ENCODE measurements around the gene CRTC3.

DNA sequence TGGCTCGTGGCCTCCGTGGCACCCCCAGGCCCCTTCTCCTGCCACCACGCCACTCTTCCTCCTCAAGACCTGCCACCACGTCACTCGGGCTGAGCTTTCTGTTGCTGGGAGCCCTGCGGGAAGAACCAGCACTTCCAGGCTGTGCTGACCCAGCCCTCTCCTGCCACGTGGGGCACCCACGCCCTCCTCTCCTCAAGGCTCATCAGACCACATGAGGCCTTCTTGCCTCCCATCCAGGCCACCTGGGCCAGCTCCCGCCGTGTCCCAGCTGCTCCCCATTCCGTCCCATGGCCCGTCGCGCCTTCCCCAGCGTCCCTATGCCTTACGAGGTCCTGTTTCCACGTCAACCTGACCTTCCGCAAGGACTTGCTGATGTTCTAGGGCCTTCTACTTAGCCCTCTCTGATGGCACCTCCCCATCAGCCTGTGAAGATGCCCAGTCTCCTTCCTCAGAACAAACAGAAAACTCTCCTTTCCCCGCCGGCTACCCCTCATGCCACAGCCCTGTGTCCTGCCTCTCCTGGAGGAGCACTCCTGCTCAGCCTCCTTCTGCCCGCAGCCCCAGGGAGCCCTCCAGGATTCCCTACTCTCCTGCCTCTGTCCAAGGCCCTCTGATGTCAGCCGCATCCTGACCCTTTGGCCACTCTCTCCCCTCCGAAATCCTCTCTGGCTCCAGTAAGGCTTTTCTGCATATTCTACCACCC is 116.3 kb downstream of the CRTC3 start:
- no peak for TF ChIP-seq POLR2A (IDR thresholded peaks at IDR 0.05)
- TF ChIP-seq, protein P1, sequence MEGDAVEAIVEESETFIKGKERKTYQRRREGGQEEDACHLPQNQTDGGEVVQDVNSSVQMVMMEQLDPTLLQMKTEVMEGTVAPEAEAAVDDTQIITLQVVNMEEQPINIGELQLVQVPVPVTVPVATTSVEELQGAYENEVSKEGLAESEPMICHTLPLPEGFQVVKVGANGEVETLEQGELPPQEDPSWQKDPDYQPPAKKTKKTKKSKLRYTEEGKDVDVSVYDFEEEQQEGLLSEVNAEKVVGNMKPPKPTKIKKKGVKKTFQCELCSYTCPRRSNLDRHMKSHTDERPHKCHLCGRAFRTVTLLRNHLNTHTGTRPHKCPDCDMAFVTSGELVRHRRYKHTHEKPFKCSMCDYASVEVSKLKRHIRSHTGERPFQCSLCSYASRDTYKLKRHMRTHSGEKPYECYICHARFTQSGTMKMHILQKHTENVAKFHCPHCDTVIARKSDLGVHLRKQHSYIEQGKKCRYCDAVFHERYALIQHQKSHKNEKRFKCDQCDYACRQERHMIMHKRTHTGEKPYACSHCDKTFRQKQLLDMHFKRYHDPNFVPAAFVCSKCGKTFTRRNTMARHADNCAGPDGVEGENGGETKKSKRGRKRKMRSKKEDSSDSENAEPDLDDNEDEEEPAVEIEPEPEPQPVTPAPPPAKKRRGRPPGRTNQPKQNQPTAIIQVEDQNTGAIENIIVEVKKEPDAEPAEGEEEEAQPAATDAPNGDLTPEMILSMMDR (IDR thresholded peaks at IDR 0.05) = no peak
